GM23248 (cell line): Measurements from ENCODE around the gene ATRX.

Experiments used
- EZH2 ChIP-seq: fragments of 200-600 bp; sonication (generic); IDR thresholded peaks from 2 replicates; pipeline ENCODE4 v1.6.1; 2018; ENCODE audit warnings: antibody characterized with exemption, mild to moderate bottlenecking; ENCODE audit not compliant: insufficient read depth, poor library complexity, severe bottlenecking
- EZH2phosphoT487 ChIP-seq: fragments of 200-600 bp; sonication (generic); IDR thresholded peaks from 2 replicates; pipeline ENCODE4 v1.6.1; 2018; ENCODE audit warnings: antibody characterized with exemption, moderate library complexity, mild to moderate bottlenecking, low read depth; ENCODE audit not compliant: insufficient read depth

DNA sequence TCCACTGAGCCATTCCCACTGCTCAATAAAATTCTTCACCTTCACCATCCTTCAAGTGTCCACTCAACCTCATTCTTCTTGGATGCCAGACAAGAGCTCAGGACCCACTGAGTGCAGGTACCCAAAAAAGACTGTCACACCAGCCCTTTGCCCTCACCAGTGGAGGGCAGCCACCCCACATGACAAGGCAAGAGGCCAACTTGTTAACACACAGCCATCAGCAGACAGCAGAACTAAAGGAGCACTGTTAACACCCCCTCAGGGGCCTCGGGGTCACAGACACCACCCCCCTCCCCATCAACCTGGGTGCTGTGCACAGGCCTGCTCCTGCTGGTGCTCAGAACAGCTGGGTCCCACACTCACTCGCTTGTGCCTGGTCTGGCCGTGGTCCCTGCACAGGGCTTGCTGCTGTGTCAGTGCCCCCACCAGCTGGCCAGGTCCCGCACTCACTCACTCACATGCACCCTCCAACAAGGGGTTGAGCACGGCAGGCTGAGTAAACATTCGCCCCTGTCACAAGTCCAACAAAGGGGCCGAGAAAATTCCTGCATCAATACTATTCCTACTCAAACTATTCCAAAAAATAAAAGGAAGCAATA is 54.1 kb downstream of the ATRX start:
- TF ChIP-seq EZH2 (no peak), EZH2phosphoT487 (no peak)
